Globus pallidus (tissue), 1 donor: ENCODE results near the gene COL4A4.
A peak's percentile ranks its signal among the peaks of the same experiment; 100 is the strongest.

Experiments
- DNase-seq: peaks from one replicate; pipeline ENCODE4 v3.0.0-alpha.2; 2015; ENCODE audit warnings: low spot score

COL4A4 gene

GRCh38 chr2:226981791-226982326 is 182.1 kb downstream of the COL4A4 start:
- no peak for DNase-seq

- peak; percentile 76 for DNase-seq
Observed at GRCh38 chr2:226979004-226979403, 185.0 kb downstream of the COL4A4 start.

- no peak for DNase-seq
Observed at GRCh38 chr2:226978300-226978699, 185.7 kb downstream of the COL4A4 start.

GRCh38 chr2:226977775-226978190 is 186.2 kb downstream of the COL4A4 start:
- no peak for DNase-seq

GRCh38 chr2:226973816-226974215 is 190.2 kb downstream of the COL4A4 start:
- no peak for DNase-seq

- DNase-seq: no peak
Observed at GRCh38 chr2:226971770-226972169, 192.2 kb downstream of the COL4A4 start.

GRCh38 chr2:226971084-226971483 is 192.9 kb downstream of the COL4A4 start:
- no peak for DNase-seq

GRCh38 chr2:226970362-226970761 is 193.6 kb downstream of the COL4A4 start:
- DNase-seq: no peak

- no peak for DNase-seq
Observed at GRCh38 chr2:226969417-226970080, 194.5 kb downstream of the COL4A4 start.

GRCh38 chr2:226965376-226965775 is 198.6 kb downstream of the COL4A4 start:
- no peak for DNase-seq

GRCh38 chr2:226963528-226963927 is 200.5 kb downstream of the COL4A4 start:
- no peak for DNase-seq

GRCh38 chr2:226962176-226962773 is 201.7 kb downstream of the COL4A4 start:
- no peak for DNase-seq

- DNase-seq: no peak
Observed at GRCh38 chr2:226959418-226959817, 204.6 kb downstream of the COL4A4 start.

GRCh38 chr2:226956659-226957058 is 207.3 kb downstream of the COL4A4 start:
- DNase-seq: no peak

- DNase-seq: no peak
Observed at GRCh38 chr2:226953826-226954225, 210.2 kb downstream of the COL4A4 start.

GRCh38 chr2:226953206-226953605 is 210.8 kb downstream of the COL4A4 start:
- DNase-seq: peak; percentile 16
